HG03521 (cell line): ENCODE data around the gene WIPF1.

ENCODE experiments used
- ATAC-seq: cut with Tn5 transposase; IDR thresholded peaks from one replicate; pipeline ENCODE4 v1.9.1; 2021; ENCODE audit warnings: mild to moderate bottlenecking, moderate library complexity; ENCODE audit not compliant: unreplicated experiment

Gene WIPF1, protein sequence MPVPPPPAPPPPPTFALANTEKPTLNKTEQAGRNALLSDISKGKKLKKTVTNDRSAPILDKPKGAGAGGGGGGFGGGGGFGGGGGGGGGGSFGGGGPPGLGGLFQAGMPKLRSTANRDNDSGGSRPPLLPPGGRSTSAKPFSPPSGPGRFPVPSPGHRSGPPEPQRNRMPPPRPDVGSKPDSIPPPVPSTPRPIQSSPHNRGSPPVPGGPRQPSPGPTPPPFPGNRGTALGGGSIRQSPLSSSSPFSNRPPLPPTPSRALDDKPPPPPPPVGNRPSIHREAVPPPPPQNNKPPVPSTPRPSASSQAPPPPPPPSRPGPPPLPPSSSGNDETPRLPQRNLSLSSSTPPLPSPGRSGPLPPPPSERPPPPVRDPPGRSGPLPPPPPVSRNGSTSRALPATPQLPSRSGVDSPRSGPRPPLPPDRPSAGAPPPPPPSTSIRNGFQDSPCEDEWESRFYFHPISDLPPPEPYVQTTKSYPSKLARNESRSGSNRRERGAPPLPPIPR

DNA sequence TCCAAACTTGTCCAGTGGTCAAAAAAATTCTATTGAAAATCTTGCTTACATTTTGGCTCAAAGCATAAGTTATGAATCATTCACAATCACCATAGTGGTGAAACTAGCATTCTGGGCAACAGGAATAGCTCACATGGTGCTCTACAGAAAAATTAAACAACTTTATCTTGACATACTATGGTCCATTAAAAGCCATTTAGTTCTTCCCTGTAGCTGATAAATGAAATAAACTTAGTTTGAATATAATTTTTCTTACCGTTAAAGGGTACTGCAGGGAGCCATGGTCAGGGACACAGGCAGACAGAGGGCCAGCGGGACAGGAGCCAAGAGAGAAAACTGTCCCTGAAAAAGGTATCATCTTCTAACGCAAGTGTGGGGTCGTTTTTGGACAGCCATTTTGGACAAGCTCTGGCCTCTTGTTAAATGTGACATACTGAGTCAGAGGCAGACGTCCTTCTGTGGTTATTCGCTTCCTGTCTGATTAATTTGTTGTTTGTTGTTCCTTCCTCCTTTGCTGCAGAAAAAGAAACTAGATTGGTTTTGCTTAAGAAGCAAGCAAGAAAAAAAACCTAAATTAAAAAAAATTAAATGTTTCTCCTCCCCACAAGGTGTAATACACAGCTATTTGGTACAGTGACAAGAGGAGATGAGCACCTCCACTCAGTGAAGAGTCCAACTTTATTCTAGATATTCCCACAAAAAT, at the start of gene WIPF1:
TSS of gene WIPF1 (minus strand) at position 460 of the 703 bp plus-strand sequence. CDS start 12,231 bp downstream, outside the sequence.
- ATAC-seq, result peak; percentile 55

DNA sequence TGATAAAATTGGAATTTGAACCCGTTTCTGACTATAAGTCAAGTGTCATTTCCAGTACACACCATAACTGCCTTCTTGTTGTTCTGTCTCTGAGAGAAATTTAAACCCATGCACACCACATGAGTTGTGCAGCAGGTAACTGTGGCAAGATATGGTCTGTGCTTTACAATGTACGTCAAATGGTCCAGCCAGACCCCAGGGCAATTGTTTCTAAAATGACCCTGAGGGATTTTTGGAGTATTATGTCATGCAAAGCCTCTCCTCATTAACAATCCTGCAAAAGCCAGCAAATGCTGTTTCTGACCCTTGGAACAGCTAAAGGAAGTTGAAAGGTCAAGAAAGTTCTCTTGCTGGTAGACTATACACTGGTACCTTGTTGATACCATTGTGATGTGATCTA, 47.7 kb upstream of the WIPF1 start:
- no peak for ATAC-seq

DNA sequence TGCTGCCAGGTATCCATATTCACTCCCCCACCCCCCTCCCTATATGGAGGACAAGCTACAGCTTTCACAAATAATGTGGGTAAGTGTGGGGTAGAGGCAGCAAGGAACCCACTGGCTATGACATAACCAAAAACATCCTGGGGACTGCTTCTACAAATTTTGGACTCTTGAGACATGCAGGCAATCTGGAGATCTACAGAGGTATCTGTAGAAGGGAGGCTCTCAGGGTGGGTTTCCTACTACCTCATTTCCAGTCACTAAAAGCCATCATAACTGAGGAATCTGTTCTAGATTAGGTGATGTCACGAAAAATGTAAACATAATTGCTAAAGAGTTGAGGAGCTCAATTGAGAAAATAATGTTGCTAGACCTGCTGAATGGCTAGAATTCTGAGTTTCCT, 46.8 kb upstream of the WIPF1 start:
- ATAC-seq, result no peak

DNA sequence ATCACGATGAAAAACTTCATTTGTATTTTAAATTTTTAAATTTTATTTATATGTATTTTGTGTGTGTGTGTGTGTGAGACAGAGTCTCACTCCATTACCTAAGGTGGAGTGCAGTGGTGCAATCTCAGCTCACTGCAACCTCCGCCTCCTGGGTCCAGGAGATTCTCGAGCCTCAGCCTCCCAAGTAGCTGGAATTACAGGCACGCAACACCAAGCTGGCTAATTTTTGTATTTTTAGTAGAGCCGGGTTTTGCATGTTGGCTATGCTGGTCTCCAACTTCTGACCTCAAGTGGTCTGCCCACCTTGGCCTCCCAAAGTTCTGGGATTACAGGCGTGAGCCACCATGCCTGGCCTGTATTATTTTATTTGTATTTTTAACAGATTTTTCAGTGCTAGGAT, 45.8 kb upstream of the WIPF1 start:
- no peak for ATAC-seq

DNA sequence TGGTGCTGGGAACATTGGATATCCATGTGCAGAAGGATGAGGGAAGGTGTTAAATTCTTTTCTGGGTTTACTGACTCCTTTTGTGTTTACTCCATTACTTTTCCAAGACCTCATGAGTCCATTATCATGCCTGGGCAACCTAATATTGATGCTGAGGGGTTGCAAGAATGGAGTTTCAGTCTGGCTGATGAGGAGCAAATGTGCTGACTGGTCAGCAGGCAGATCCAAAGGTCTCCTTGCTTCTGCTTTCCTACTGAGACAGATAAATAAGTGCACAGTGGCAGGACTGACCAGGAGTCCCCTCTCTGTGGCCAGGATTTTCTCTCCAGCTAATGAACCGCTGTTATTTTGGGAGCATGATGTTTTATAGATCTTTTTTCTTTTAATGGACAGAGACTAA, 43.6 kb upstream of the WIPF1 start:
- no peak for ATAC-seq

DNA sequence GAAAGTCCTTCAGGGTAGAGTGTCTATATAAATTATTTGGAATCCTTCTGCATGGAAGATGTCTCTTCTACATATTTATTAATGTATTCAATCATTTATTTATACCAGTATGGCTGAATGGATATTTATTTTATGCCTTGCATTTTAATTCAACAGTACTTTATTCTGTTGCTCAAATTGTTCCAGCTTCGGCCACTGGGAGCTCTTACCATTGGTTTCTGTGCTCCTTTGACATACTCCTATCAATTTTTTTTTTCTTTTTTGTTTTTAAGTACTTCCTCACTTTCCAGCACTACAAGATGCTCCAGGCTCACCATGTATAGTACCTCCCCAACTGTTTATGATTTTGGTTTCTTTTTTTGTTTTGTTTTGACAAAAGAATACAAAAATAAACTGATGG, 39.4 kb upstream of the WIPF1 start:
- ATAC-seq, result no peak

DNA sequence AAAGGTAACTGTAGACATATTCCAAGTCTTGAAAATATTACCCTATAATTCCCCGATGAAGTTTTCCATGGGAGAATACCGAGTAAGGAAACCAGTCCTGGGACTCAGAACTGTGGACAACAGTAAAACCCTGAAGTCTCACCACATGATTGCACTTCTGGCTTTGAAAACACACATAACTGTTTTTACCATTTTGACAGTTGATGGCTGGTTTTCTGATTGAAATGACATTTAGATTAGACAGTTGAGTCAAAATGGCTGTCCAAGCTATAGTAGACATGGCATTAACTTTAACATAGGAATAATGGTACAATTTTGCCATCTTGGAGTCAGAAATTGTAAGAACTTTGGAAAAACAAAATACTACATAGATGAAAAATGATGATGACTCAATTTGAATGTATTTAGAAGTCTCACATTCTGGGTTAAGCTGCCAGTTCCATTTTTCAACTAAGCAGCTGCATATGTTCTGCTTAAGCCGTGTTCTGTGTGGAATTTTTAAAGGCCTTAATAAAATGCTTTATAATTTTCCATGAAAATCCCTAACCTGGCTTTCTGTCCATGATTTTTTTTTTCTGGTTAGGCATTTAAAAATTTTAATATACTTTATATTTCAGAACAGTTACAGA, 38.3 kb upstream of the WIPF1 start:
- no peak for ATAC-seq

DNA sequence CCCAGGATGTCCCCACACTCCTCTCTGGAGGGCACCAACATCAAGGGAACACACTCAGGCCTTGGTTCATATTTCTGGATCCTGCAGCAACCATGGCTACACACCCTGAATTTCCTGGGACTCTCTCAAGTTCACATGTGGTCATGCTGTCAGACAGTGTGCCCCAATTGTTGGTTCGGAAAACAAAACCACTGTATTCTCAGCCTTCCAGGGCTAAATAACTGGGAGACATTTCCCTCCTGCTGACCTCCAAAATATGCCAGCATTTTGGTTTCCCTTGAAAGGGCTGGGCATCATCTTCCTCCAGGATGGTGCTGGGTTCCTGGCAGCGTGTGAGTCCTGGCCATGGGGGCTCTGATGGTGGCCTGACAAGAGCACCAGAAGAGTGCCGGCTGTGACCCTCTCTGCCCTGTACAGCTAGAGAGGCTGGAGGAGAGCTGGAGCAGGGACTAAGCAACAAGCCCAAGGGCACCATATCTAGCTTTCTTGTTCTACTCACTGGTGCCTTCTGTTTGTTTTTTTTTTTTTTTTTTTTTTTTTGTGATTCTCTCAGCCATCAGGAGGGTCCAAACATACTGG, 37.5 kb upstream of the WIPF1 start:
- ATAC-seq, result no peak

DNA sequence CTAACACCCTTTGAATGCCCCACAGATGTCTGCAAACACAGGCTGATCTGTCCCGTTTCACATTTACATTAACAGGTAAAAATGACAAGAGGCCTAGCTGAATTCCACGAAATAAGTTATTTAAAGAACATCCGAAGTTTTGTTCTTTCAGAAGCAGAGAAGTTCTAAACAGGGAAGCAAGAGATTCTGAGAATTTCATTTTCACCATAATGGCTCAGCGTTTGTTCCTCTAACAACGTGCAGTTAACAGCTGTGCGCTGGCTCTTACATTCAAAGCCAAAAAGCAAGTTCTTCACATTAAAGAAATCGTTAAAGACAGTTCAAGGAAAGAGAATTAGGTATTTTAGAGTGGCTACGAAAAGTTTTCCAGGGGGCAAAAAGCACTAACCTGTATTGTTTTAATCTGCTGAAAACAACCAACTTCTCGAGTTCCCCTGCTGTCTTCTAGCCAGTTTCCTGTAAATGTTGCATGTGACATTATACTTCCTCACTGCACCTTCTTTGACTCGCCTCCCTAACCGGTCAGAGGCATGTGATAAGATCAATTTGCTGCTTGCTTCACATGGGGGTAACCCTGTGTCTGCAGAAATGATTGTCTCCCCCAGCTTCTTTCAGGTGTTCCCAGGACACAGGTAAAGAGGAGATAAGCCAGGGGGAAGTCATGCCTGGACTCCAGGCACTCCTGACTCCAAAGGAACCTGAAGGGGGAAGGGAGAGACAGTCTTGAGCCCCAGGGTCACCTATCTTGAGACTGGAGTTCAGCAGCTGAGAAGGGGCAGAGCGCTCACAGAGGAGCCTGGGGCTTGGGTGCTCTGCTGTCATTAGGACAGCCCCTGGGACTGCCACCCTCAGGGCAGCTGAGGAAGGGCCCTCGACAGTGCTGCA, 36.8 kb upstream of the WIPF1 start:
- peak; percentile 66 for ATAC-seq

DNA sequence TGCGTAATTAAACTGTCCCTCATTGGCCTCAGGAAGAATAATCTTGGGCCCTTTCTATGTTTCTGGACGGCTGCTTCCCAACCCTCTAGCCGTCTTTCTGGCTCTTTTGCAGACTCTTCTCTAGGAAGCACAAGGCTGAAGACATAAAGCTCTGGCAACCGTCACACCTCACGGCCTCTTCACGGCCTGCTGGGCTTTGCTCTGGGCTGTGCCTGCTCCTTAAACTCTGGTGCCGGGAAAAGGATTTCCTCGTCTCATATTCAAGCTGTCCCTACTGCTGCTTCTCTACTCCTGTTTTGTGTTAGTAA, 36.0 kb upstream of the WIPF1 start:
- no peak for ATAC-seq

DNA sequence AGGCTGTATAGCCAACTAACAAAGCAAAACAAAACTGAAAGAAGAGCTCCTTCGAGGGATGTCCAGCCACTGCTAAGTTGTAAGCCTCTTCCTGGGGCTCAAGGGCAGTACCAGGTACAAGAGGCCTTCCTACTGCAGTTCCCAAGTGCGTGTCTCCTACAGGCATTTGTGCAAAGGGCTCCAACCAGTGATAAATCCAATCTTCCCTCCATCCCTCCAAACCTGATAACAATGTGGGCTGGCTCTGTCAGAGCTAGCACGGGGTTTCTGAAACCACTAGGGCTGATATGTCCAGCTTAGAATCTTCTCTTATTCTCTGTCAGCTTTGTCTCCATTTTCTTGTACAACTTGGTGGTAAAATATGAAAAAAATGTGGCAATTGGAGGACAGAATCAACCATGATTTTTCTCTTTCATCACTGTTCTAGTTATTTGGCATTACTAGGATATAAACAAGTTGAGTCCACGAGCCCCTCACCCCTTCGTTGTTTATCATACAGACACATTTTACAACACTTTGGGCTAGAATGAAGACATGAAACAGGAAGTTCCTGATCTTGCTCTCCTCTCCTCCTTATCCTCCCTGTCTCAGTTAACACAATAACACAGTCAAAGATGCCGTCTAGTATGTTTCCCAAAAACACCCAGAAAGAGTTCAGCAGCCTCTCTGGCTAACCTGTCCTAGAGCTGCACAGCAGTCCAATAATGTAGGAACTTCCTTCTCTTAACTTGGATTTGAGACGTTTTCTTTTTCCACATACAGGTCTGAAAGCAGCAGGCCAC, 35.4 kb upstream of the WIPF1 start:
- ATAC-seq, result peak; percentile 42

DNA sequence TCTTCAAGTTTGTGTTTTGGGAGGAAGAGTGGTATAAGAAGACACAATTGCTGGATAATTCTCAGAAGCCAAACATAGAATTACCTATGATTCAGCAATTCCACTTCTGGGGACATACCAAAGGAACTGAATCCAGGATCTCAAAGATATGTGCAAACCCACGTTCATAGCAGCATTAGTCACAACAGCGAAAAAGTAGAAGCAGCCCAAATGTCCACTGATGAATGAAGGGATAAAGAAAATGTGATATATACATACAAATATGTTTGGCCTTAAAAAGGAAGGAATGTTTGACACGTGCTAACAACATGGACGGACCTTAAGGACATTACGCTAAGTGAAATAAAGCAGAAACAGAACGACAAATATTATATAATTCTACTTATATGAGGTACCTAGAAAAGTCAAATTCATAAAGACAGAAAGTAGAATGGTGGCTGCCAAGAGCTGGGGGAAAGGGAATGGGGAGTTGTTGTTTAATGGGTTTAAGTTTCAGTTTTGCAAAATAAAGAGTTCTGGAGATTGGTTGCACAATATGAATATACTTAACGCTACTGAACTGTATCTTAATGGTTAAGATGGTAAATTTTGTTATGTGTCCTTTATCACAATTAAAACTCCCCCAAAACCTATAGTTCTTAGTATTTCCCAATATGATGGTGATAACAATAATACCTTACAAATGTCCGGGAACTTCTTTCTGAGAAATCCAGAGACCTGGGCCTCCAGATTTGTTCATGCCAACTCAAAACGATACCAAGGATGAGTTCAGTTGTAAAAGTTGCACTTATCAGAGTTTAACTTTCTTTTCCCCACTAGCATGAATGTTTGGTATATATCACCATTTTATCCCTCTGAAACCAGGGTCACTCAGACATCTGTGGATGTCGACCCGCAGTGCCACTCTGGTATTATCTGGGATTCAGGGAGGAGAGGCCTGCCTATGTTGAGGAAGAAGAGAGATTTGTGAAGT, 33.7 kb upstream of the WIPF1 start:
- no peak for ATAC-seq

DNA sequence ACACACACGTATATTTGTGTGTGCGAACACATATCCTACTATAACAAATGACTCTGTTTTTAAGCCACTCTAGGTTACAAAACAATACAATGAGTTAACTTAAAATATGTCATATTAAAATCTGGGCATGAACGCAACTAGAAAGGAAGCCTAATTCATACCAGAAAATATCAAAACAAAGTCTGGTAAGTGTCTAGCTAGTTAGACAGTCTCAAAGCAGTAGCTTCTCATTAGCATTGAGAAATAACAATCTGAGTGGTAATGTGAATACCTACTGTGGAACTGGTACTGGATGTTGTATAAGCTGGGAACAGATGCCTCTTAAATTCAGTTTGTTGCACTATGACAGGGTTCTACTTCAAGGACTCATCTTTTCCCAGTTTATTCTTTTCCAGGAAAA, 32.5 kb upstream of the WIPF1 start:
- ATAC-seq, result no peak

DNA sequence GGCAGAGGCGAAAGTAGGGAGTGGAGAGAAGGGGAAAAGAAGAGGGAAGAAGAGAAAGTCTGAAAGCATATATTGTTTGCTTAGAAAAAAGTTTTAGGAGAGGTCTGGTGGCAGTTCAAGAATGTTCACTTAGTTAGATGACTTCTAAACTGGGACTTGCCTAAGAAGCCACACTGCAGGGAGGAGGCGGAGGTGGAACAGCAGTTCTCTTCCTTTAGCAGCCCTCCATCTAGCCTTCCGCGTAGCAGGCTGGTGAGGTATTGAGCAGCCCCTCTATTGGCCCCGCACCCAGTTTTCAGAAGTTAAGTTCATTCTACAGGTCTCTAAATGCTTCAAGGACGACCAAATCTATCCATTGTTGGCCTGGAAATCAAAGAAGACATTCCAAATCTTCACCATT, 31.9 kb upstream of the WIPF1 start:
- ATAC-seq, result no peak

DNA sequence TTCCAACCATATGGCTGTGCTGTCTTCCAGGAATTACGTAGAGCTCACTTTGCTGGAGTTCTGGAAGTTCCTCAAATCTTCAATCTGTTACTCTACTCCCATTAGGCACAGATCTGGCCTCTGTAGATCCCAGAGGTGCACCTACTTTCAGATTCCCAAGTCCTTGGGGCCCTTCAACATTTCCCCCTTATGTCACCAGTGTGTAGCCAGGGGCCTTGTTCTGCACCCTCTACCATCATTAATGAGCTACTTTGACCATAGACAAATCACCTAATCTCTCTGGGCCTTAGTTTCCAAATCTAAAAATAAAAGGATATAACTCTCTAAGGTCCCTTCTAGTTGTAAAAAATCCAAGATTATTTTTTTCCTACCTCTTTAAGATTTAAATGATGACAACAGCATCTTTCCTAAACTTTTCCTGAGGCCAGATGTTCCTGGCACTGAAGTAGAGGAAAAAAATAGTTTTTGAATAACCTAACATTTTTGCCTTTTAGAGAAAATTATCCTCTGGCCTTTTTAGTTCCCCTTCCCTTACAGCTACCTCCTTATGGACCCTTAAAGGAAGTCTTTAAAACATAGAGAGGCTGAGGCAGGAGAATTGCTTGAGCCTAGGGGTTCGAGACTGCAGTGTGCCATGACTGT, 31.0 kb upstream of the WIPF1 start:
- no peak for ATAC-seq

DNA sequence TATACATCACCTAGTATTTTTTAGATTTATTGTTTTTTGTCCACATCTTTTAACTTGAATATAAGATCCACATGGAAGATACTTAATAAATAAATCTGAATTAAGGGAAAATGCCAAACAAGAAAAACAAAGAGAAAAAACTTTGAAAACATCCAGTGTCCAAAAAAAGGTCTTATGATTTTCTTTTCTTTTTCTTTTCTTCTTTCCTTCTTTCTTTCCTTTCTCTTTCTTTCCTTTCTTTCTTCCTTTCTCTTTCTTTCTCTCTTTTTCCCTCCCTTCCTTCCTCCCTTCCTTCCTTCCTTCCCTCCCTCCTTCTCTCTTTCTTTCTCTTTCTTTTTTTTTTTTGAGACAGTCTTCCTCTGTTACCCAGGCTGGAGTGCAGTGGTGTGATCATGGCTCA, 29.6 kb upstream of the WIPF1 start:
- no peak for ATAC-seq

DNA sequence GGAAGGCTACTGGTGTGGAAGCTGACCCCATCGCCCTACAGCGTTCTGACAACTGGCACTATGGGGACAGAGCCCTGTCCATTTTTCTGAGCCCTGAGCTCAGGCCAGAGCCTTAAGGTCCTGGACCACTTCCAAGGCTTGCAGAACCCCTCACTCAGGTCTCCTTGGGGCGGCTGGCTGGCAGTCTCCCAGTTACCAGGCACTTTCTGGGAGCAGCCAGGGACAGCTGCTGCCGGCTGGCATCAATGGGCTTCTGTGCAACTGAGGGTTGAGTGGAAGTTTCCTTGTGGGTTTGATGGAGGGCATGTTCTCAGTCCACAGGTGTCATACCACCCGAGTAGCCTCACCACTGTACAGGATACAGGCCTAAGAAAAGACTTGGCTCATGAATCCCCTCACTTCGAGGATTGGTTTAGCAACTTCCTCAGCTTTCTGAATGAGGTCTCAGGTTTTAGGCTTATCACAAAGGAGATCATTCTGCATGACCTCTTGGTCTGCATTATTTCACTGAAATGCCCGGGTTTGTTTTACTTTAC, 27.4 kb upstream of the WIPF1 start:
- ATAC-seq, result no peak

DNA sequence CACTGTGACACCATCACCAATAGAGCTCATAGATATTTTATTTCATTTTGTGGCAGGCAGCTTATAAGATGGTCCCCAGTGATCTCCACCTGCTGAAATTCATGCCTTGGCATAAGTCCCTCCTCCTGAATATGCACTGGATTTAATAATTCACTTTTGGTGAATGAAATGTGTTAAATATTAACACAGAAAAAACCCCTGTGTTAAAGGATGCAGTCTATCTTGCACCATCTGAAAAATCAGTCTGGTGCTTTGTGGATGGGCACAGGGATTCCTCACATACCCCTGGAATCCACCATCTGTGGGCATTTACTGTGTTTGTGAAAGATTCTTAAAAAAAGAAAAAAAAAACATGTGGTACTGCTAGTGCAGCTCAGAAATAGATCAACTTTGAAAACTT, 26.1 kb upstream of the WIPF1 start:
- ATAC-seq, result no peak
